NCI-H1930 (cell line): ENCODE results near the gene CAMKMT.
"Not testable (repeated sequence)": the region's sequence is repeated elsewhere in the genome, so short reads cannot be mapped to it uniquely, and the experiment has no call there.

Source experiments
- DNase-seq, 2 experiments: peaks; one replicate each; lab custom pipeline; 2025; lab: John Stamatoyannopoulos, UW

CAMKMT gene

DNA sequence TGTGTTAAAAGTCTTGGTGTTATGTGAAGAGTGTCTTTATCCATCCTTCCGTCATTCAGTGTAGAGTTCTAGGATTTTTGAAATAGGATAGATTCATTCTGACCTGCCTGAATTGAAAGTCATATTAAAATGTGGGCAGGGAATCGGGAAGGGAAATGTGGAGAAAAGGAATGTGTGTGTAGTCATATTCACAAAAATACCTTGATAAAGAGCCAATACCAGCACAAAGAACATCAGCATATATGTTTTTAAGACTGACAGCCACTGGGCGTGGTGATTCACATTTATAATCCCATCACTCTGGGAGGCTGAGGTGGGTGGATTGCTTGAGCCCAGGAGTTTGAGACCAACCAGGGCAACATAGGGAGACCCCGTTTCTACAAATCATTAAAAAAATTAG is 188.1 kb downstream of the CAMKMT start:
- DNase-seq: no peak

DNA sequence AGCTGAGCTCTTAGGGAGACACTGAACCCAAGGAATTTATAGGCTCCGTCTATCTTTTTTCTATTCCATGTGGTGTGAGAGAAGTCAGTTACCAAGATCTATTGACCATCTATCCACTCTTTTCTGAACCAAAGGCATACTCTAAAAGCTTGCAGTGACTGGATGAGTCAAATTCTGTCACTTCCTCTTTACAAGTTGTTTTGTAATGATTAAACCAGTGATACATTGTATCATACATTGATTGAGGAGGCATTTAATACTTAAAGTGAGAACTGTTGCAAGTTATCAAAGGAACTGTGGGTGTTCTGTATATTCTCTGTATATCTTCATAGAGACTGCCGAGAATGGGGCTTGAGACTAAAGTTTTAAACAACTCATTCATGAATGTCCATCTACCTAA is 188.8 kb downstream of the CAMKMT start:
- no peak for DNase-seq

DNA sequence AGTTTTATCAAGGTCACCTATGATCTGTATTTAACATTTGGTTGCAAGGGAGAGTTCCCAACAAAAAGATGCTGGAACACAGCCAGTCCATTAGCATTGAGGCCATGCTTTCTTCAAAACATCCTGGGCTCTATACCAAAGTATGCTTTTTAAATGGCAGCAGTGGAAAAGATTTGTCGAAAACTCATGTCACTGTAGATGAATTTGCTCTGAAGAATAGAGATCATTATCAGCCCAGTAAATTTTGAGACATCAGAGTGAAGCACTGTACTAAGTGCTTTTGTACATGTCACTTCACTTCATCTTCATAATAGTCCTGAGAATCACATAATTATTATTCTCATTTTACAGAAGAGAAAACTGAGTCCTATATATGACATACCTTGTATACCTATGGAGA is 189.8 kb downstream of the CAMKMT start:
- no peak for DNase-seq

DNA sequence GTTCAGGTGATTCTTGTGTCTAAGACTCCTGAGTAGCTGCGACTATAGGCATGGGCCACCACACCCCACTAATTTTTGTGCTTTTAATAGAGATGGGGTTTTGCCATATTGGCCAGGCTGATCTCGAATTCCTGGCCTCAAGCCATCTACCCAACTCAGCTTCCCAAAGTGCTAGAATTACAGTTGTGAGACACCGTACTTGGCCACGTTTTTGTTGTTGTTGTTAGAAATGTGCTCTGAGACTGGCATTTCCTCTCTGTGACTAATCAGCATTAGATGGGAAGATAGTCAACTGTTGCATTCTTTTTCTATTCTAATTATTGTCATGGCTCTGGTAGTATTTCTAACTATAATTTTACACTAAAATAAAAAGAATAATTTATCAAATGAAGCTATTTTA is 191.7 kb downstream of the CAMKMT start:
- no peak for DNase-seq

DNA sequence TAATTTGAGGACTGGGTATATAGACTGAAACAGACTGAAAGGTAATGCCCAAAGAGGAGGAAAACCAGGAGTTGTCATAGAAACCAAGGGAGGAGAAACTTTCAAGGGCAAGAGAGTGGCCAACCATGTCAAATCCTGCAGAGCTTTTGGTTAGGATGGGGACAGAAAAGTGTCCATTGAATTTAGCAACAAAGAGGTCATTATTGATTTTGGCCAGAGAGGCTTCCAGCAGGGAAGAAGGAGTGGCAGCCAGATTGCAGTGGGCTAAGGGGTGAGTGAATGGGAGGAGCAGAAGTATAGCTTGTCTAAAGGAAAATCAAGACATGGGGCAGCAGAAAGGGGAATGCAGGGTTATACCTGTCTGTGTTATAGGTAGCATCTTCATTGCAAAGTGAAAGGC is 194.0 kb downstream of the CAMKMT start:
- no peak for DNase-seq

DNA sequence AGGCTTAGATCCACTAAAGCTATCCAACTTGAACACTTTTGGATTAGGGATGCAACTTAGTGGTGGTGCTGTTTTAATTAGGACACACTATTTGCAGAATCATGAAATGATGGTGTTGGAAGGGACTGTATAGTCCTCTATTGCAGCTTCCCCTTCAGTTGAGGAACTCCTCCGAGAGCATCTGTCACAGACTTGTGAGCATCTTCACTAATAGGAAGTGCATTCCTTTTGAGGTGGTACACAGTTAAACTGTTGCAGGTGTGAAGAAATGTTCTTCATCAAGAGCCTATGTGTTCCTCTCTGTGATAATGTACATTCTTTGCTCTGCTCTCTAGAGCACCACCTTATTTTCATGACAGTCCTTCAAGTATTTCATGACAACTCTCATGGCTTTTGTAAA is 197.4 kb downstream of the CAMKMT start:
- DNase-seq: no peak

- DNase-seq: no peak
These were observed 198.6 kb downstream of the CAMKMT start for GRCh38 chr2:44560352-44560751.

DNA sequence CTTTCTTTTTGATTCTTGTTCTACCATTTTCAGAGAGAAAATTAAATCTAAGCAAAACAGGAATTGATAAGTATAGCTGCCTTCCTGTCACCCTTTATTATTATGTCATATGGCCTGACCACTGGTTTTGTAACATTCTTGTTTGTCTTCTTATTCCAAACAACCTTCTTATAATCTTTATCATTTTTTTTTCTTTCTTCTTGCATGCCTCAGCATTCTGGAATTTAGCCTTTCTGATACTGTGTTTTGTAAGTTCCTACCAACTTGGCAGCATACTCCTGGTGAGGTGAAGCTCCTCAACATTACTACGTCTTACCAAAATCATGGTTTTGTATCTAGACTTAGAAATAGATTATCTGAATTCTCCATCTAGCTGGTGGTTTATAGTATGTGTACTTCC is 199.2 kb downstream of the CAMKMT start:
- DNase-seq: no peak

DNA sequence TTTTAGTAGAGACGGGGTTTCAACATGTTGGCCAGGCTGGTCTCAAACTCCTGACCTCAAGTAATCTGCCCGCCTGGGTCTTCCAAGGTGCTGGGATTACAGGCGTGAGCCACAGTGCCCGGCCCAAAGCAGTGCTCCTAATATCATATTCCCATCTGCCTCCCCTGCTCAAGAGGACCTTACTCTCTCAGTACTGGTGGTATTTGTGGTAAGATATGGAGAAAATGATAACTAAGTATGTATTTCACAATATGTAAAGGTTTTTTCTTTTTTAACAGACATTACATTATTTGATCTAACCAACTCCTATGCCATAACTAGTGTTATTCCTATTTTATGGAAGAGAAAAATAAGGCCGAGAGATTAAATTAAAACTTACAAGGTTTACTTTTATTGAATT is 201.0 kb downstream of the CAMKMT start:
- no peak for DNase-seq

DNA sequence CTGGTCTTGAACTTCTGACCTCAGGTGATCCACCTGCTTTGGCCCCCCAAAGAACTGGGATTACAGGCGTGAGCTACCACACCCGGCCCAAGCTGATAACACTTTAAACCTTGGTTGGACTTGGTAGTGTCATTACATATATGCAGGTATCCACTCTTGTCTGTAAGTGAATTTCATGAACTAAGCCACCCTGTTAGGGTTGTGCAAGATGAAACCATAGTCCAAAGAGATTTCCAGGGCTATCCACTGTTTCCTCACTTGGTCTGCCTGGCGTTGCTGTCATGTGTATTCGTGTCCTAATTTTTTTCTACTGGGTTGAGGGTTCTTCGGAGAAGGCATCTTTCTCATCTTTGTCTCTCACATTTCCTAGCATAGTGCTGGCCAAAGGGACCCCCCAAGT is 203.0 kb downstream of the CAMKMT start:
- DNase-seq: no peak

GRCh38 chr2:44566059-44566458 is 204.3 kb downstream of the CAMKMT start:
- no peak for DNase-seq

DNA sequence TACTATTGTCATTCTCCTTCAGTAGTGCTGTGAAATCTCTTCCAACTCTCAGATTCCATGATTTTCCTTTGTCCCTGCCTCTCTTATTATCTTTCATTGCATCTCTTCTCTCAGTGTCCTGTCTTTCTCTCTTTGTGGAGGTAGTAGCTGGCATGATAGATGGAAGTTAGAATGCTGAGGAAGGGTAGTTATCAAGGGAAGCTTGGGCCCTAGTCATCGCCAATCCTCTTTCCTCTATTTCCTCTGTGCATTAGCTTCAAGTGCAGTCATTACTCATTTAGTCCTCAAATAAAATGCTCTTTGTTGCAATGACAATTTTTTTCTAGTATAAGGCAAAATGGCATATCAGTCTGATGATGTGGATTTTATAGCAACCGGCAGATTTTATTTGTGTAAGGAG is 207.7 kb downstream of the CAMKMT start:
- no peak for DNase-seq

GRCh38 chr2:44570271-44570670 is 208.5 kb downstream of the CAMKMT start:
- no peak for DNase-seq

GRCh38 chr2:44570777-44571176 is 209.0 kb downstream of the CAMKMT start:
- no peak for DNase-seq

GRCh38 chr2:44572196-44572900 is 210.6 kb downstream of the CAMKMT start:
- no peak for DNase-seq

DNA sequence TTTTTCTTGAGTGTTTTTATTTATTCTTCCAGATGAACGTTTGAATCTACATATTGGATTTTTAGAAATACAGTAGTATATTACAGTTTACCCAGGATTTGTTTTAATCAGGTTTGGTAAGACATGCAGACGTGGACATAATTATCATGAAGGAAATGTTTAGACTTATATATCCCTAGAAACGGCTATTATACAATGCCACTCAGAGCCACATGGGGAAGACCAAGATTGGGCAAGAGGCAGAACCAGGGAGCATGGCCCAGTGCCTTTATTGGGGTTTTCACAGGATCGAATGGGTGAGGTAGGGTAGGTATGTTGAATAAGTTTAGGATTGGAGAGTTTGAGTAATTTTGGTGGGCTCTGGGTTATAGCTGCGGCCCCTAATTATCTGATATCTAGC is 212.2 kb downstream of the CAMKMT start:
- no peak for DNase-seq

GRCh38 chr2:44578471-44579093 is 216.8 kb downstream of the CAMKMT start:
- DNase-seq: no peak

DNA sequence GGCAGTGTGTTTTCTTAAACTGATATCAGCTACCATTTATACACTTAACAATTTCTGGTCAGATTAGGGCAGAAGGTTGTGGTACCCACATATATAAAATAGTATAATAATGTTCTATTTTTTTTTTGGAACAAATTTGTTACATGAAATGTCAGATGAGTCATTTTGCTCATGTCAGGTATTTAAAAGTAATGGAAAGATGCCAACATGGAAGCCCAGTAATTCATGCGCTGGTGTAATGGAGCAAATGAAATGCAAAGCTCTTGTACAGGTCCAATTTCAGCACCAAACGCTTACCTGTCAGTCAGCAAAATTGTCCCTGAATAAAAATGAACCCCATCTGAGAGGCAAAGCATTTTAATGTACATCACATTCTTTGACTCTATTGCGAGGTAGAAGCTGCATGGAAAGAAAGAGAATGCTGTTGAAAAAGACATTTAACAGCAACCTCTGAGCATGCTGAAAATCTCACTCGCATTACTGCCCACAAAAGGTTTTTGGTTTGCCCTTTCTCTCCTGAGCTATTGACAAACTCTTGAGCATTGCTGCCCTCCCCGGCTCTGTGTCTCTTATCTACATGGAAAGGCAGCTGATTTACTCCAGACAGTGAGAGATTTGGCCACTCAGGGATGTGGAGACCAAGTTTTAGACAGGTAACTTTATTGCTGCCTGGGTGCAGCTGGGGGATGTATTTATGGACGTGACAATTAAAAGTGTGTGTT is 217.5 kb downstream of the CAMKMT start:
- no peak for DNase-seq

DNA sequence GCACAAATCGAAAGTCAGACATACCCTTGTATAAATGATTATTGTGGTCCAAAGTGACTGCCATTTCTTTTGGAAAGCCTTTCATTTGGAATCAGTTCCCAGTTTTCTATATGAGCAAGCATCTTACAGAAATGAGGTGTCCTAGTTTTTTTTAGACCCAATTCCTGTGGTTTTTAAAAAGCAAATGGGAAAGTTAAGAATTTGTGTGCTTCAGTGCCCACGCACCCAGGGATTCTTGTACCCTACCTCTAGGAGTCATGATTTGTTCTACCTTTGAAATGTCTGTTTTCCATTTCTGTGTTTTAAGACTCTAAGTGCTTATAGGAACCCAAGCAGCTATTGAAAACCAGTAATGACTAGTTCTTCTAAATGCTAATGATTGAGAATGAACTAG is 218.1 kb downstream of the CAMKMT start:
- no peak for DNase-seq

GRCh38 chr2:44580875-44581515 is 219.2 kb downstream of the CAMKMT start:
- no peak for DNase-seq

DNA sequence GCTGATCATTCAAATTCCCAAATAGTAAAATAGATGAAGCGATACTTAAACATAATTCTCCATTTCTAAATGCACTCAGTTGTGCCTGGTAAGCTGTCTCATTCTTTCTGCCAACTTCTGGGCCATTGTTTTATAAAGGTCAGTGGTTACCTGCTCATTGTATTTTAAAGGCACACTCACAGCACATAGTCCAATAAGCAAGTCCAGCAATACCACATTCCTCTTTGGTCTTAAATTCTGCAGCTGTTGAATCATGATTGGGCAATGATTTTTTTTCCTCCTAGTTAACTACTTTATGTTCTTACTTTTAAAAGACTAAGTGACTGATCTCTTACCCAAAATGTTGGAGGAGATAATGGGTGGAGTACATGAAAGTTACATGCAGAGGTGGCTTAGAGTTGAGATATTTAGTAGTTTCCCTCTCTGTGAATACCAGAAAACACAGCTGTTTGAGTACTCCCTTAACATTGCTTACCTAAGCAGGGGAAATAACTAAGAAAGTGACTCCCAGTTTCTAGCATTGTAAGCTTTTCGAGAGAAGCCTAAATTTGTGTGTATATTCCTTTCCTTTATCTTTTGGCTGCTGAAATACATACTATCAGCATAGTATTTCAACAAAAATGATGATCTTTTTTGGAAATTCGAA is 220.7 kb downstream of the CAMKMT start:
- no peak for DNase-seq

GRCh38 chr2:44595615-44596014 is 233.9 kb downstream of the CAMKMT start:
- not testable (repeated sequence) for DNase-seq
